HG03354 (cell line): ENCODE results near the gene GLYATL3.
A peak's percentile ranks its signal among the peaks of the same experiment; 100 is the strongest.

Experiments used
- ATAC-seq: cut with Tn5 transposase; IDR thresholded peaks from one replicate; pipeline ENCODE4 v1.9.1; 2021; ENCODE audit warnings: mild to moderate bottlenecking; ENCODE audit not compliant: unreplicated experiment, poor library complexity, severe bottlenecking

GLYATL3 gene

GRCh38 chr6:49541936-49542335 lies 42.2 kb downstream of the GLYATL3 start:
- no peak for ATAC-seq

DNA sequence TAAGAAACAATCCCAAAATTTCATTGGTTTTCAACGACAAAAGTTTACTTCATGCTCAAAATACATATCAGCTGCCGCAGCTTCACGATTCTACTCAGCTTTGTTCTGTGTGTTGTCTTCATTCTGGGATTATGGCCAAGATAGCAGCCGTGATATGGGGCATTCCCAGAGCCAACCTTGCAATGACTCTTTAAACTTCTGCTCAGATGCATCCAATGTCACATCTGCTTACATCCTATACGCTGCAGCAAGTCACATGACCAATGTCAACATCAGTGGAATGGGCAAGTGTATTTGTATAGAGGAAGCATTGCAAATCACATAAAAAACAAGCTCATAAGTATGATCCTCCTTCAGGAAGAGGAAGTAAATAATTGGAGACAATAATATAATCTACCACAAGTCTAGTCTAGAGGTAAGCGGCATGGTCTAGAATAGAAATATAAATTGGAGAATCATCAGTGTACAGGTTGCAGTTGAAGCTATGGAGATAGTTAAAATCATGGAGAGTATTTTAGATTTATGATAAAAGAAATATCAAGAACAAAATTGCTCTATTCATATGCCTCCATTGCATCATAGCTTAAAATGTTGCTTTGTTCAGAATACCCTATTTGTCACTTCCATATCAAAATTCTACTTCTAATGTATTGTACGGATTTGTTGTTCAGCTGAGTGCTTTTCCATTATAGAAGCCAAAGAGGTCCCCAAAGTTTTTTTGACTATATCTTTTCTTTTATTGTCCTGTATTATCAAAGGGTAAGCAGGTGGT lies 43.5 kb downstream of the GLYATL3 start:
- ATAC-seq = no peak

- no peak for ATAC-seq
These were observed 46.6 kb downstream of the GLYATL3 start for GRCh38 chr6:49546331-49546730.

DNA sequence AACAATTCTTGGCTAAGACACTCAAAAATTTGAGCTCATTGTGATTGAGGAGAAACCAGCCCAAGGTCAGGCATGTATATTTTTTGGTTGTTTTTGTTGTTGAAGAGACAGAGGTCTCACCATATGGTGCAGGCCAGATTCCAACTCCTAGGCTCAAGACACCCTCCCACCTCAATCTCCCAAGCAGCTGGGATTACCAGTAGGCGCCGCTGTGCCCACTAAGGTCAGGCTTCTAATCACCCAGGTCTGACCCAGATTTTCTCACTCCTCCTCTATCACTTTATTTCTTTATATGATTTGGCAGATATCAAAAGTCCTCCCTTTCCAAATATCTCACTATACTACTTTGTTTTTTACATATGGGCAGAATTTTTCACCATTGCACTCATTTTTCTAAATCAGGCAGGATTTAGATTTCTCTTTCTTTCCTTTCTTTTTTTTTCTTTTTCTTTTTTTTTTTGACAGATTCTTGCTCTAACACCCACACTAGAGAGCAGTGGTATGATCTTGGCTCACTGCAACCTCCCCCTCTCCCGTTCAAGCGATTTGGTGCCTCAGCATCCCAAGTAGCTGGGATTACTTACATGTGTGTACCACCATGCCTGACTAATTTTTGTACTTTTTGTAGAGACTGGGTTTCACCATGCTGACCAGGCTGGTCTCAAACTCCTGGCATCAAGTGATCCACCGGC lies 49.0 kb downstream of the GLYATL3 start:
- no peak for ATAC-seq

GRCh38 chr6:49549691-49550491 lies 50.2 kb downstream of the GLYATL3 start:
- ATAC-seq = no peak

- ATAC-seq = peak; percentile 76
These were observed 50.9 kb downstream of the GLYATL3 start, which contains the start of gene C6orf141 for GRCh38 chr6:49550492-49551077. TSS of gene C6orf141 (plus strand) at chr6:49550668. CDS start at chr6:49550793, 125 bp downstream.

DNA sequence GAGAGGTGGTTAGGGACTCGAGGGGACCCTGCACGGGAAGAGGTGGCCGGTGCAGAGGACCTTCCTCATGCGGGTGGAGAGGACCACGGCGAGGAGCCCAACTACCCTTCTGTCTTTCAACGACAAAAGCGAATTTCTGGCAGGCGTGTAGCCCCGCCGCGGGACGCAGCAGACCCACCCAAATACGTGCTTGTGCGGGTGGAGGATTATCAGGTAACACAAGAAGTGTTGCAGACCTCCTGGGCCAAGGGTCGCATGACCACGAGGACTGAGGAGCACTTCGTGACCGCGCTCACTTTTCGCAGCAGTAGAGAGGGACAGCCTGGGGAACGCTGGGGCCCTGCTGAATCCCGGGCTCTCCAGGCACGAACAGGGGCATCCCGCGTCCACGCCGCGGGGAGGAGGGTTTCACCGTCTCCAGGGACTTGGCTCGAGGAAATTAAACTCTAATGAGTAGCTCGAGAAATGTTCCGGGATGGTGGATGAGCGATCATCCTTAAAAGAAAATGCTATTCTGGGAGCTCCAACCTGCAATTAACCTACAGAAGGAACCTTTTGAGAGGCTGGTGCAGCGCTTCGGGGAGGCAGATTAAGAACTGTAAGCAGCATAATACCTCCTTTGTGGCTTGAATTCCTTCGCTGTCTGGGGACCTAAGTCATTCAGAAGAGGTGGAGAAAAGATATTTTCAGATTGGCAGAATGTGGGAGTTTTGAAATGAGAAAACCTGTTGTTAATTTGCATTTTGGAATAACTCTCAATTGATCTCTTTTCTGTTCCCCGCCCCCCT lies 51.5 kb downstream of the GLYATL3 start:
- ATAC-seq = peak; percentile 47

- ATAC-seq = peak; percentile 28
These were observed 52.1 kb downstream of the GLYATL3 start for GRCh38 chr6:49551866-49552129.

DNA sequence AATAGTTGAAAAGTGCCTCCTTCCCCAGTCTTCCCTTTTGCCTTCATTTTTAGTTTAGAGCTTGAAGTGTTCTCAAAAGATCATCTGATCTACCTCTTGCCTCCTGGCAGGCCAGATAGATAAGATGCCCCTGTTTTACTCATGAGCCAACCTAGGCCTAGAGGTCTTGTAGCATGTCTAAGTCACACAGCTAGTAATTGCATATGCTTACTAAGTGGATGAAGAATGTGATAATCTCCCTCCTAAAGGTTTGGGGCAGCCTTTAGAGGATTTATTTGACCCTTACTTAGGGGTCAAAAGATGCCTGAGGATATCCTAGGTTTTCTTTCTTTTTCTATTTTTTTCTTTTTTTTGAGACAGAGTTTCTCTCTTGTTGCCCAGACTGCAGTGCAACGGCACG lies 52.9 kb downstream of the GLYATL3 start:
- ATAC-seq = no peak

GRCh38 chr6:49553384-49553783 lies 53.7 kb downstream of the GLYATL3 start:
- ATAC-seq = no peak

DNA sequence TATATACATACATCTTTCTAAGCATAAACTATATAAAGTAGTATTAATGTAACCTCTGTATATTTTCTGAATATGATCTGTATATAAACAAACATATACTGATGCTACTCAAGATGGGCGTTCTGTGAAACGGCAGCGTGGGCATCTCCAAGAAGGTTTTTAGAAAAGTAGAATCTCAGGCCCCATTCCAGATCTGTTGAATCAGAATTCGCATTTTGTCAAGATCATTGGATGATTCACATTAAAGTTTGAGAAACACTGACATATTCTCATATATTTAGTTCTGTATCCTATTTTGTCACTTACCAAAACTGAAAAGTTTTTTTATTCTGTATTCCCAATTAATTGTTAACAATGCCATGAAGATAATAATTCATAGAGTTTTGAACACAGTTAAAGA lies 56.2 kb downstream of the GLYATL3 start:
- ATAC-seq = no peak

- ATAC-seq = no peak
These were observed 56.7 kb downstream of the GLYATL3 start for GRCh38 chr6:49556429-49556837.

DNA sequence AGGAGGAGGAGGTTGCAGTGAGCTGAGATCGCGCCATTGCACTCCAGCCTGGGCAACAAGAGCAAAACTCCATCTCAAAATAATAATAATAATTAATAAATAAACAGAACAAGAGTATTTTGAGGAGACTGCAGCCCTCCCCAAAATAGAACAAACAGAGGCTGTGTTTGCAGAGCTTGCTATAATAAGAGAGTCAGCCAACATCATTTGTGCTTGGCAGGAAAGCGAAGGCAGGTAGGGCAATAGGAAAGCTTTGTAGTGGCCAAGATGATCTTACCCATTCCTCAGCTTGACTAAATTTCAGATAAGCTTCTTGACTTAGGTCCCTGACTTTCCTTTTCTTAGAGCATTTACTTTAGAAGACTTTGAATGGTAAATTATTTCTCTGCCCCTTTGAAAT lies 57.5 kb downstream of the GLYATL3 start:
- ATAC-seq = no peak

DNA sequence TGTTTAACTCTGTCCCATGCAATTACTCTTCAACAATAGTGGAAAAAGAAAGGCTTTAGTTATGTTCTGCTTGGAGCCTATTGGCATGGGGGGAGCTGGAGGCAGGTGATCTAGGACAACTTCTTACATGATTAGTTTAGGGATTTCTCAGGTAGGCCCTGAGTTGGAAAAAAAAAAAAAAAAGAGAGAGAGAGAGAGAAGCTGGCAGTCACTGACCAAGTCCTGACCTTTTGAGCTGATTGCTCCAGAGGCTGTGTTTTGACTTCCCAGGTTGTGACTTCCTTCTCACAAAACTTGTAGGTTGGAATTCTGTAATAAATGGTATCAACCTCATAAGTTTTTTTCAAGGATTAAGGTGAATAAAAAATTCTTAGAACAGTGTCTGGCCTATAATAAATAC lies 58.5 kb downstream of the GLYATL3 start:
- no peak for ATAC-seq

GRCh38 chr6:49563006-49563886 lies 63.5 kb downstream of the GLYATL3 start:
- ATAC-seq = no peak

DNA sequence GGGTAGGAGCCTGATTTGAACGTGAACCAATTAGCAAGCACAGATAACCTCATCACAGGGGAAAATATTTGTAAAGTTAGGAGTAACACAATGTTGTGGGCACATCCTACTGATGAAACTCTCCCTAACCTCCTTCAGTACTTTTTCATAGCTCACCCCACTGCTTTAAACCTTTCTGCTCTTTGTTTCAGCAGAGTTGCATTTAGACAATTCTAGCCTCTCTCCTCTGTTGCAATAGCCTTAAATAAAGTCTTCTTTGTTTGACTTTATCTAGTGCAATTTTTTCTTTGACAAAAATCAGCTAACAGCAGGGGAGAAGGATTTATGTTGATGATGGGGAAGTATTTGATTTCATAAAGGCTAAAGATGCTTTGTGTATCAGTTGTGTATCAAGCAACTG lies 64.8 kb downstream of the GLYATL3 start:
- no peak for ATAC-seq

DNA sequence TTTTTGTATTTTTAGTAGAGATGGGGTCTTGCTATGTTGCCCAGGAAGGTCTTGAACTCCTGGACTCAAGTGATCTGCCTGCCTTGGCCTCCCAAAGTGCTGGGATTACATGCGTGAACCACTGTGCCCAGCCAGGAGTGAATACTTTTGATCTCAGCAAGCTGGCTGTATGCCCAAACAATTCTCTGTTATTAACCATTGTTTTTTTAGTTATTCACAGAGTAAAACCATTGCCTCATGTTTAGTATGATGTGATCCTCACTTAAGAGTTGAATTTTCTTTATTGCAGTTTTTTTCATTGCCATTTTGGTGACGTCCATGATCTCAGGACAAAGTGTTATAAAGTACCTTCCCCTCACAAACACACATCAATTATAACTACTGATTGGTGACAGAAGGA lies 65.5 kb downstream of the GLYATL3 start:
- no peak for ATAC-seq

GRCh38 chr6:49565855-49566254 lies 66.1 kb downstream of the GLYATL3 start:
- no peak for ATAC-seq
